GM19238 (cell line): Measurements from ENCODE around the gene C12orf42.
"Not testable (repeated sequence)": the region's sequence is repeated elsewhere in the genome, so short reads cannot be mapped to it uniquely, and the experiment has no call there.

ENCODE experiments used
- DNase-seq: peaks from one replicate; pipeline ENCODE4 v3.0.0; 2011; ENCODE audit warnings: low spot score; ENCODE audit not compliant: insufficient read length

C12orf42 gene

GRCh38 chr12:103424849-103425586, 70.8 kb downstream of the C12orf42 start:
- DNase-seq, result not testable (repeated sequence)

DNA sequence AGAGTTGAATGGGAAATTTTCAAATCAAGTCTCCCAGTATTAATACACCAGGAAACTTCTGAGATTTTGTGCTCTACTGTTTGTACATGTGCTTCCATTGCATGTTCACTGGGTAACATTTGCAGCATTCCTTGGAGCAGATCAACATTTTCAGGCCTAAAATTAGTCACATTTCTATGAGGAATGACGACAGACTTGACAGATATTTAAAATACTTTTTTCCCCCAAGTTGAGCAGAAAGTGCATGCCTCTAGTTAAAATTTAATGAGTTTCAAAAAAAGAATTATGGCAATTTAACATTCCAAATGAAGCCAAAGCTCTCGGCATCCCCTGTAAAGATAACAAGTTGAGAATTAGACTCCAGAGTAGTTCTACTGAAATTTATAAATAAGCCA, 72.3 kb downstream of the C12orf42 start:
- no peak for DNase-seq

DNA sequence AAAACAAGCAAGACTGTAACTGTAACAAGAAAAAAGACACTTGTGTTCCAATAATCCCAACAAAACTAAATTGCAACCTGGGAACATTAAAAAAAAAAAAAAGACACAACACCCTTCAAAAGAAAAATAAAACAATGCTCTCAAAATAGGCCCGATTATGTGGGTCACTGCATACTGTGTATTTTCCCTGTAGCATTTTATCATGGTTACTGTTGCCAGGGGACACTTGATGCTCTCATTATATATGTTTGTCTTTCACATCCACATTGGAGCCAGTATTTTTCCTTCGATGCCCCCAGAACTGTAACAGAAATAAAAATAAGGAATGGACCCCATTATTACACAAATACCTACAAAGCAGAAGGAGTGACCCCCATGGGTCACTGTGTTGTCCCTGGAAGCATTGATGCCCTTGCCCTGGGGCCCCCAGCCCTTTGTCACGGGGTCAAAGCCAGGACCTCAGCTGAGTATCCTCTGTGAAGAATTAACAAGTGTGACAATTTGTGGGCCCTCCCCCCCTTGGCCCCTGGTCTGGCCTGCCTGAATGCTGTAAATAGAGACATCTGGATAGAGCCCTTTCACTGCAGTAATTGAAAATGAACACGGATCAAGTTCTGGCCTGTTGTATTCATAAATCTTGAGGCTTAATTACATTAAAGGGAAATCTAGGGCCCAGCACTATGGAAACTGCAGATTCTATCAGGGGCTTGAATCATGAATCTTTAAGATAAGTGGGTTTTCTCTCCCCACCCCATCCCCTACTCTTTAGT, 72.8 kb downstream of the C12orf42 start:
- DNase-seq, result no peak

GRCh38 chr12:103422328-103422727, 73.4 kb downstream of the C12orf42 start:
- no peak for DNase-seq

DNA sequence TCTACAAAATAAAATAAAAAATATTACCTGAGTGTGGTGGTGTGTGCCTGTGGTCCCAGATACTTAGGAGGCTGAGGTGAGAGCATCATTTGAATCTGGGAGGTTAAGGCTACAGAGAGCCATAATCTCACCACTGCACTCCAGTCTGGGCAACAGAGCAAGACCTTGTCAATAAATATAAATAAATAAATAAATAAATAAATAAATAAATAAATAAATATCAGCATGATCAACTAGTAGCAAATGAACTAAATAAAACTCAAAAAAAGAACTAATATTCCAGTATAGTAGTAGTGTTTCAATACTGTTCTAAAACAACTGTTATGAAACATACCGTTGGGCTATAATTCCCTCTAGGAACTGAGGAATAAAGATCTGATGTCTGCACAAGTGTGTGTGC, 74.4 kb downstream of the C12orf42 start:
- DNase-seq, result no peak

GRCh38 chr12:103415681-103416080, 80.1 kb downstream of the C12orf42 start:
- DNase-seq, result no peak

DNA sequence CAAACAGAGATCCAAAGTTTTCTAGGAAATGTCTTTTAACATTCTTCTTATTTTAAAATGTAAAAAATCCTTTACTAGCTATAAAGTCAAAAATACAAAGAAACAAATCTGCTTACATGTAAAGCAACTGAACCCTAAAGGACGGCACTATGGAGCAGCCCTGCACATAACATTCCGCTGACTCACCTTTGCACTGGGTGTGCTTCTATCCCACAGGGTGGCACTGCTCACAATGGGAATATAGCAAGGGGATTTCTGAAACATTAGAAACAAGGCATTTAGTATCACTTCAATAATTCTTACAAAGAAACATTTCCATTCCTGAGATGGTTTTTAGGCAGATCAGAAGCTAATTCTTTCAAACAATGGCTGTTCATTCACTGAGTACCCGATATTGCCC, 94.3 kb downstream of the C12orf42 start:
- no peak for DNase-seq

DNA sequence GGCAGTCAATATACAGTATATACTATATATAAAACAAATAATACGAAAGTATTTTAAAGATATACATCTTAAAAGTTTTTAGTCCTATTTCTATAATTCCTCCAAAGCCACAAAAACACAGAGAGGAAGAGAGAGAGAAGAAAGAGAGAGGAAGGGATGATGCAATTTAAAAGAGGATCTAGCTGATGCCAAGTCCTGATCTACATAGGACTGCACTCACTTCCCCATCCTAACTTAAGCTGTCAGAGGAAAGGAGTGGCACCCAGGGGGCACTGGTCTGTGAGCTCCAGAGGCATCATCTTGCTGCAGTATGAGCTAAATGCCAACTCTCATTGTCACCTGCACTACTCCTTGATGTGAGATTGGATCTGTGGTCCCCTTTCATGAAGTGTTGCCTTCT, 95.8 kb downstream of the C12orf42 start:
- no peak for DNase-seq

- DNase-seq, result no peak
Measured at GRCh38 chr12:103397536-103397935, 98.2 kb downstream of the C12orf42 start.

DNA sequence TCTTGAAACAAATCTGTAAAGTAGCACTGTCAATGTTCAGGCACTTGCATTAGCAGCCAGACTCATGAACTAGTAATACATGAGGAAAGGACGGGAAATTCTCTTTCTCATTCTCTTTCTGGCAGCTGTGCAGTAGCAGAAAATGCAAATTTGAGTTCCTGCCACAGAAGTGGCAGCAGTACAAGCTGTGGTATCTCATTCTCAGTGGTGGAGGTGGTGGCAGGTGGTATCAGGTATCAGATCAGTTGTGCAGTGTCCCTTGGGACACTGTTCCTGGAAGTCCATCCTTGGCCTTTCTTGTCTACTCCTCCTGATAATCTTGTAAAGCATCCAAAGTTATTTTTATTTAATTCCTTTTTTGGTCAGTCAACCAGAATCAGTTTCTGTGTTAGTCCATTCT, 103.0 kb downstream of the C12orf42 start:
- DNase-seq, result peak; percentile 28

DNA sequence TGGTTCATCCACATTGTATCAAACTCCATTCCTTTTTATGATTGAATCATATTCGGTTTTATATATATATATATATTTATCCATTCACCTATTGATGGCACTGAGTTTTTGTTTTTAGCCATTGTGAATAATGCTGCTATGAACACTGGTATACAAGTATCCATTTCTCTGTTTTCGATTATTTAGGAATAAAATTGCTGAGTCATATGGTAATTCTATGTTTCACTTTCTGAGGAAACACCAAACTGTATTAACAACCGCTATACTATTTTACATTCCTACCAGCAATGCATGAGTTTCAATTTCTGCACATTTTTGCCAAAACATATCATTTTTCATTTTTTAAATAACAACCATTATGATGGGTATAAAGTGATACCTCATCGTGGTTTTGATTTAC, 104.7 kb downstream of the C12orf42 start:
- no peak for DNase-seq

DNA sequence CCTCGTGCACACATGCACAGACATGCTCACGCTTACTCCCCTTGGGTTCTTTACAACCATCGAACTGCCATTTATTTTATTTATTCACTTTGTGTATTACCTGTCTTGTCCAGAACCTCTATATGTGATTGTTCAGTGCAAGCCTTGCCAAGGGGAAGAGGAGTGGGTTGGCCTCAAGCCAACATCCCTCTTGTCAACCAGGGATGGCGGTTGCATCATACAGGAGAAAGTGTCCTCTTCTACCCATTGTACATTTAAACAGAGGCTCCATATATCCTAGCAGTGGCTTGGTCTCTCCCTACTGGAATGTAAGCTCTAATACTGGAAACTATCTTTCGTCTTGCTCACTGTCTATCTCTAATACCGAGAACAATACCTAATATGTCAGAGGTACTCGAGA, 108.4 kb downstream of the C12orf42 start:
- DNase-seq, result no peak

DNA sequence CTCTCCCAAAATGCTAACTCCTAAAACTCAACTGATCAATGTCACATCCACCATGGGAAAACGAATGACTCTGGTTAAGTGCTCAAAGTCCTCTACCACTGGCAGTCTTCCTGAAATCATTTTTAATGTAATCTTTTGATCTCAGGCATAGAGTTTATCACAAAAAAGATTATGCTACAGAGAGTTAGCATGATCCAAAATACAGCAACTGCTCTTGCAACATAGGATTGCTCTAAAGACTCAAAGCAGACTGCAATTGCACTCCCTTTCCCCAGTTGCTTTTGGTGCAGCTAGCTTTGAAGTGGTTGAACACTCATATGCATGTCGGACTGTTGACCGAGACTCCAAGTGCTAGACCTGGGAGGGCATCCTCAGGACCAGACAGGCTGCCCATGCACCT, 109.3 kb downstream of the C12orf42 start:
- no peak for DNase-seq

- no peak for DNase-seq
Measured at GRCh38 chr12:103382736-103383346, 112.9 kb downstream of the C12orf42 start.

- DNase-seq, result no peak
Measured at GRCh38 chr12:103382119-103382518, 113.6 kb downstream of the C12orf42 start.

GRCh38 chr12:103379670-103380069, 116.1 kb downstream of the C12orf42 start:
- DNase-seq, result no peak

DNA sequence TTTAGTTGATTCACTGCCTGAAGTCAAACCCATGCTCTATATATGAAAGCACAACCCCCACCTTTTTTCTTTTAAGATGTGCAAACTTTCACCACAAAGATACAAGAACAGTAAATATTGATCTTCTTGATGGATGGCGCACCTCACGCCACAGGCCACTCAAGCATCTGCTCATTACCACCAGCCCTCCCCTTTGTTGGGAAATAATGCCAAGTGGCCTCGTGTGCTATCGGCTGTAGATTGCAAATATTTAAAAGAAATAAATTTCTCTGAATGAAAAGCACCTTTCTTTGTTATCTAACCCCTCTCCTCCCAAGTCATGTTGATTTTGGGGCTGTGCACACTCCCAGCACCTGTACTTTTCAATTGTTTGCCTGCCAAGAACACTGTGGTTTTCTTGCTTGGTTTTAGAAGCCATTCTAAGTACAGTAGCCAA, 122.7 kb downstream of the C12orf42 start:
- DNase-seq, result no peak

DNA sequence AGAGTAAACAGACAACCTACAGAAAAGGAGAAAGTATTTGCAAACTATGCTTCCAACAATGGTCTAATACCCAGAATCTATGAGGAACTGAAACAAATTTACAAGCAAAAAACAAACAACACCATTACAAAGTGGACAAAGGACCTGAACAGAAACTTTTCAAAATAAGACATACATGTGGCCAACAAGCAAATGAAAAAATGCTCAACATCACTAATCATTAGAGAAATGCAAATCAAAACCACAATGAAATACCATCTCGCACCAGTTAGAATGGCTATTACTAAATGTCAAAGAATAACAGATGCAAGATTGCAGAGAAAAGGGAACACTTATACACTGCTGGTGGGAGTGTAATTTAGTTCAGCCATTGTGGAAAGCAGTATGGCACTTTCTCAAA, 125.8 kb downstream of the C12orf42 start:
- DNase-seq, result no peak

- no peak for DNase-seq
Measured at GRCh38 chr12:103368167-103368566, 127.6 kb downstream of the C12orf42 start.

DNA sequence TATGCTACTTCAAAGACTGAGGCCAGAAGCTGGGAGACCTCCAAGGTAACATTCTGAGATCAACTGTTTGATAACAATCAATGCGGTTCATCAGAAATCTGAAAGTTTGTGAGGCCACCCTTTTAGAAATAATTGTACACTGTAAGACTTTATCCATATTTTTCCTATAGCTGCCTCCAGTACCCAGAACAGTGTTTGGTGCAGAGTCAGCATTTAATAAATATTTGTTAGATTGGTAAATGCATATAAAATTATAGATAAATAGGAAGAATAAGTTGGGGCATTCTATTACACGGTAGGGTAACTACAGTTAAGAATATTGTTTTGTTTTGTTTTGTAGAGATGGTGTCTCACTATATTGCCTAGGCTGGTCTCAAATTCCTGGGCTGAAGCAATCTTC, 141.4 kb downstream of the C12orf42 start:
- no peak for DNase-seq

- DNase-seq, result no peak
Measured at GRCh38 chr12:103353913-103354312, 141.9 kb downstream of the C12orf42 start.

DNA sequence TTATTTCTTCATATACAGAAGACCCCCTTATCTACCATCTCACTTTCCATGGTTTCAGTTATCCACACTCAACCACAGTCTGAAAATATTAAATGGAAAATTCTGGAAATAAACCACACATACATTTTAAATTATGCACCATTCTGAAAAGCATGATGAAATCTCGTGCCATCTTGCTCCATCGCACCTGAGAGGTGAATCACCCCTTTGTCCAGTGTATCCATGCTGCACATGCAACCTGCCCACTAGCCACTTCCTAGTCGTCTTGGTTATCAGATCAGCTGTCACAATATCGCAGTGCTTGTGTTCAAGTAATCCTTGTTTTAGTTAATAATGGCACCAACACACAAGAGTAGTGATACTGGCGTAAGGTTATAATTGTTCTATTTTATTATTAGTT, 145.7 kb downstream of the C12orf42 start:
- no peak for DNase-seq
